ENCODE measurements around the gene ZFP57.

DNA sequence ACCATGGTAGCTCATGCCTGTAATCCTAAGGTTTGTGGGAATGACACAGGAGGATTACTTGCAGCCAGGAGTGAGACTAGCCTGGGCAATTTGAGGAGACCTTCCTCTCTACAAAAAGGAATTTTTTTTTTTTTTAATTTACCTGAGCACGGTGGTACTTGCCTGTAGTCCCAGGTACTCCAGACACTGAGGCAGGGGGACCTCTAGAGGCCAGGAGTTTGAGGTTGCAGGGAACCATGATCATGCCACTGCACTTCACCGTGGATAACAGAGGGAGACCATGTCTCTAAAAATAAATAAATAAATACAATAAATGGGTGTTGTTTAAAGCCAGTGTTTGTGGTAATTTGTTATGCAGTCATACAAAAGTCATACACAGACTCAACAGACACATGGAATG, 39.9 kb upstream of the ZFP57 start:
- TF ChIP-seq CTCF (IDR thresholded peaks at IDR 0.05; ENCODE audit: insufficient read depth, low read depth, low read length) (no peak), EZH2 (IDR thresholded peaks at IDR 0.05; ENCODE audit: insufficient read depth, low read length) (no peak)

Measured in astrocyte (in vitro differentiated cells and primary cell).